Stimulated activated CD8-positive, alpha-beta memory T cell treated with anti-CD3 and anti-CD28 coated beads, Interleukin-4, amount 100 ng/mL, for 4 hours (primary cell): Measurements from ENCODE around the gene FBXW11.
"Not testable (repeated sequence)": the region's sequence is repeated elsewhere in the genome, so short reads cannot be mapped to it uniquely, and the experiment has no call there.

Experiments
- DNase-seq, 2 donors: peaks; one replicate each; pipeline ENCODE4 v3.0.0-alpha.2; 2020; ENCODE audit warnings: low read depth in 2 of 2, low spot score in 1 of 2

FBXW11 gene

DNA sequence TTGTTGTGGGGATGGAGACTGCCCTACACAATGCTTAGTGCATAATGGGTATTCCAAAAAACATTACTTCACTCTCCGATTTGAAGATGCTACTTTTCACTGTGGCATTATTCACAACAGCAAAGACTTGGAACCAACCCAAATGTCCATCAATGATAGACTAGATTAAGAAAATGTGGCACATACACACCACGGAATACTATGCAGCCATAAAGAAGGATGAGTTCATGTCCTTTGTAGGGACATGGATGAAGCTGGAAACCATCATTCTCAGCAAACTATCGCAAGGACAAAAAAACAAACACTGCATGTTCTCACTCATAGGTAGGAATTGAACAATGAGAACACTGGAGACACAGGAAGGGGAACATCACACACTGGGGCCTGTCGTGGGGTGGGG, 90.7 kb downstream of the FBXW11 start:
- DNase-seq = not testable (repeated sequence)

DNA sequence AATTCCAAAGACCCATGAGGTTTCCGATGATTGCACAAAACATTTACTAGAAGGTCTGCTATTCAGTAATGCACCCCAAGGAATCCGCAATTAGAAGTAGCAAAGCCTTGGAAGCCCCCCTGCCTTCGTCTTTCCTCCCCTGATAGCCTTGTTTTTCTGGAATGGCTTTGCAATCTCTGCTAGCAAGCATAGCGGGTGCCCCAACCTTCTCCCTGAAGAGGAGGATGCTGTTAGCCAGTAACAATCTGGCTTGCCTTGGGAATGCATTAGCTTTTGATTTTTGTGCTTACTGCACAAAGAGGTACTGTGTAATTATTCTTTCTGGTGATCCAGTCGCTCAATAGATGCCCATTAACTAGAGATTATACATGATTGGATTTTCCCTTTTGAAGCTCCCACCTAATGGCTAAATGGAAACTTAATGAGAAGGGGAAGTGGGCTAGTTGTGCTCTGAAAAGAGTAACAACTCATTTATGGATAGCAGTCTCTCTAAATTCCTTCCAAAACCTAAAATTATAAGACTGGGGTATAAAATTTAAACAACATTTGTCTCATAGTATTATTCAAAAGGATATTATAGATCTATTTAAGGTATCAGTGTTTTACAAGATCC, 91.6 kb downstream of the FBXW11 start:
- DNase-seq = no peak

DNA sequence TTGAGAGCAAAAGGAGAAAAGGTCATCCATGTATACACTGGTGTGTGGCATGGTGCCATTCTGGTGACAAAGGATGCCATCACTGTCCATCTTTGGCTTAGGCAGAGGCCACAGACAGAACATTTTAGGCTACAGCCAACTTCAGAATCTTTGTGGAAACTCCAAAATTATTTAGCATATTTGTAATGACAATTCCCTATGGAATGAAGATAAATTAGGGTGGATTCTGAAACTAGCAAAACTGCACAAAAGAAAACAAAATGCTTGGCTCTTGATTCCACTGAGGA, 92.5 kb downstream of the FBXW11 start:
- no peak for DNase-seq

DNA sequence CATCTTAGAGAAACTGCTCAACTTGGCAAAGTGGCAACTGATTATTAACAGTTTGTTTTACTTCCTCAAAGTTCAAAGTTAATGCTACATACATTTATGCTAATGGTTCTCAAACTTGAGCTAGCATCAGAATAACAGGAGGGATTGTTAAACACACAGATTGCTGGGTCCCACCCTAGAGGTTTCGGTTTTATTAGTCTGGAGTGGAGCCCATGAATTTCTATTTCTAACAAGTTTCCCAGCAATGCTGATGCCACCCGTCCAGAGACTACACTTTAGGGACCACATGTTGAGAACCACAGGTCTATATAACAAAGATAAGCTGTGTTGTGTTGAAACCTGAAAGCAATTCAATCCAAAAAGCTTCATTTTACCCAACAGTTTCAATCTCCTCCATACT, 95.3 kb downstream of the FBXW11 start:
- no peak for DNase-seq

DNA sequence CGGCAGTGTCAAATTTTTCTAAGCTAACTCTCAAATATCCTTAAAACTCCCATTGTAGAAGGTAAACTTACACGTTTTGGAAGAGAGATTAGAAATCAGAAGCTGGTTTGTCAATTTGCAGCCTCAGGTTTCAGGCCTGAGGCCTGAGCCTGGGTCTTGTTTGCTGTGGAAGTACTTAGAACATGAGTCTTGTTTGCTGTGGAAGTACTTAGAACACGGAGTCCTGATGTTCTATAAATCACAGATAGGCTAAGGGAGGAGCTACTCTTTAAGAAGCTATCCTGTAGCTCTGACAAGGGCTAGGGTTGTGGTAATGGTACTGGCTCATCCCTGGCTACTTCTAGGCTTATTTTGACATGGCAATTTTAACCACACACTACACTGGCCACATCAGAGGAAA, 97.8 kb downstream of the FBXW11 start:
- no peak for DNase-seq

DNA sequence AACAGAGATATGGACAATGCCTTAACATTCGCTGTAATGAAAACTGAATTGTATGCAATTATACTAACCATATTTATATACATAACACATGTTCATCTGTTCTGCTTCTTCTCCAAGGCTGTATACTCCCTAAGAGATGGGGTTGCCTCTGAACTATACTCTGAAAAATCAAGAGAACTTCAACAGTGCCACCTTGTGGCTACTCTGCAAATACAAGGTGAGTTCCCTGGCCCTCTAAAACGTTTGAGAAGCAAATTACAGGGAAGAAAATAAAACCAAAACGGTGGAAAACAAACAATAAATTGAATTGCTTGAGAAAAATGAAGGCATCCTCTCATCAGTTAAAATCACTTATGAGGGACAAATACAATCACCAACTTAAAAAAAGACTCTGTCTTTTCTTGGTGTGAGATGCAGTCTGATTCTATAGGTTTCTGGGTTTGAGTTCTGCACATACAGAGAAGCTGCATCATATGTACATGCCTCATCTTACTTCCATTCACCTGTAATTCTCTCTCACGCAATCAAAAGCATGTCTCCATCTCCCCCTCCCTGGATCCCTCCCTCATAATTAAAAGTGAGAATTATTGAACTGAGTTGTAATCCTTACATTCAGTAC, 98.6 kb downstream of the FBXW11 start:
- DNase-seq = peak in 1 of 2 donors; percentile 13

DNA sequence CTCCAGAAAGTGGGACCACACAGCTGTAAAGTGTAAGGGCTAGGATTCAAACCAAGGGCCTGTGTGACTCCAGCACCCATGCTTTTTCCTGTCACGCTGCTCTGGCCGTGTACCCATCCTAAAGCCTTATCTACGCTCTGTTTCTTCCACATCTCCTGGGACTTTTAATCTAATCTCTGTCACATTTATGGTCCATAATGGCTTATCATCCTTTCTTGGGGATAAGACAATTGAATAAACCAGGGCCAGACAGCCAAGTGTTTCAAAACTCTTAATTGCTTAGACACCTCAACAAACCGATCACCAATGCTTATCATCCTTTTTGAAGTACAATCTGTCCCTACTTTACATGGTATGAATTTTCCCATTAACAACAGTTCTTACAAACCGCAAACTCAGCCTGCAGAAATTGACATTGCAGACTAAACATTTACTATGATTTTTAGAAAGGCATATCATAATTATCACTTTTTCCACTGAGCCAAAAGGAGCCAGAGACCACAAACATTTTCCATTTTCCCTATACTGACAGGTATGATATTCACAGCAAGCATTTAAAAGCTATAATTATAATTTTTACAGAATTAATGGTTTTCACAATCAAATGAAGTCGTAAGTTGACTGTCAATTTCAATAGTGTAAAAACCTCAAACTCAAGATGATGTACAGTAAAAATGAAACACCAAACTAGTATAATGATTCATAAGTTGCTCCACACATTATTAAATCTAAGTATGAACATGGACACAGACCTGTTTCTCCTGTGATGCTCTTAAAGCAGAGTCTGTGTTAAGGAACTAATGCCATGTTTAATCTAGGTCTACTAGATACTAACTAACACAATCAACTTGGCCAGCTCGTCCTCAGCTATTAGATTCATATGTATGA, 99.5 kb downstream of the FBXW11 start:
- no peak for DNase-seq

DNA sequence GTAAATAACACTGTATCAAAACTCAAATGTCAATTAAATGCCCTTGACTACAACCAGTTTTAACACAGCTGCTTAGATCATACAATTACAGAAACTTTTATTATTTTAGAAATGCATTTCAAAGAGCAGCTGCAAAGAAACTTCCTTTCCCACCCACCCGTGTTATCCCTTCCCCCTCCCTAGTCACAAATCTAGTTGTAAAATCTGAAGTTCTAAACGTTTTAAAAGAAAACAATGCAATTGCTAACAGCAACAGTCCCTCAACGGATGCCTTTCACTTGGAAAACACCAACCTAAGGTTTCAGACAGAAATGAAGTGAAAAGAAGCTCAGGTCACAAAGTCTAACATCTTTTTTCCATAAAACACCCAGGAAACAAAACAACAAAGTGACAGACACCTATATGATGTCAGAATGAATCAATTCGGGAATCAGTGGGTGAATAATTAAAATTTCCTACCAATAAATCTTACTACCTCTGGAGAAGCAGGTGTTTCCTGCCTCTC, 100.3 kb downstream of the FBXW11 start:
- DNase-seq = no peak

DNA sequence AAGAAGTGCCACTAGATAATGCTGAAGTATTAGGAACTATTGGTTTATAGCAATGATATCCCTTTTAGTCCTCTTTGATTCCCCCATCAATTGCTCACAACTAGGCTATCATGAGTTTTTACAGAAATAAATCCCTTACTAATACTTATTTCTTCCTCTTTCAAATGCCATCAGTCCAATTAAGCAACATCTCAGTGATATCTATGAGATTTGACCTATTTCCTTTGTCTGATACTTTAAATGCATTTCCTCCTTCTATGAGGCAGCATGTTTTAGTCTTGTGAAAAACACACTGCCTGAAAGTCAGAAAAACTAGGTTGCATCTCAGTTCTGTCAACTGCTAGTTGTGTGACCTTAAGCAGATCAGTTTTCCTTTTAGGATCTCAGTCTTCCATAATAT, 101.6 kb downstream of the FBXW11 start:
- DNase-seq = no peak

DNA sequence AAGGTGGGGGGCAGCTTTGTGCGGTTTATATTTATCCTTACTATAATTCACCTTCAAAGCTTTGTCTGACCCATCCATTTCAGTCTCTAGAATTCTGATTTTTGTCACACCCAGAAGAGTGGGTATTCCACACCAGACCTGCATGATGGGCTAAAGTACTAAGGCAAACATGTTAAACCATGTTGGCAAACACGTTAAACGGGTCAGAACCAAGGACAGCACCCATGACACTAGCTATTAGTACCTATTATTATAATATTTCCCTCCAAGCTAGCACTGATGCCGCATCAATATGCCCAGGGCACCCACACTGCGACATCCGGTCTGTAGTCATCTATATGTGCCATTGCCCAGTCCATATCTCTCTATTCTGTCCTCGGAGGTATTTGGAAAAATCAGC, 104.7 kb downstream of the FBXW11 start:
- no peak for DNase-seq

DNA sequence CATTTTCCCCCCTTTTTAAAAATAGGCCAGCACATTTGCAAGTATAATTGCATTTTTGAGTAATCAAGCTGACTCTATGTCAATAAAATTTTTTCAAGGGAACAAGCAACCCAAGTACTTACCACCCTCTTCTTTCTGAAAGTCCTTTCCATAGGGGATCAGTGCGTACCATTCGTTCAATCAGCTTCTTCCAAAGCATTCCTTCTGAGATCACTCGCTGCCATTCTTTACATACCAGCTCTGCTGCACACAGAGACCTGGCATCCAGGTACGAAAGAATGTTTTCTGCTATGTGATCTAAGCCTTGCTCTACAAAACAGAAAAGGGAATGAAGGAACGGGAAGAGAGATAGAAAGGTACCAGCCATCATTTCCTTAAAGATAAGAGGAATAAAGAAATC, 106.6 kb downstream of the FBXW11 start:
- no peak for DNase-seq

DNA sequence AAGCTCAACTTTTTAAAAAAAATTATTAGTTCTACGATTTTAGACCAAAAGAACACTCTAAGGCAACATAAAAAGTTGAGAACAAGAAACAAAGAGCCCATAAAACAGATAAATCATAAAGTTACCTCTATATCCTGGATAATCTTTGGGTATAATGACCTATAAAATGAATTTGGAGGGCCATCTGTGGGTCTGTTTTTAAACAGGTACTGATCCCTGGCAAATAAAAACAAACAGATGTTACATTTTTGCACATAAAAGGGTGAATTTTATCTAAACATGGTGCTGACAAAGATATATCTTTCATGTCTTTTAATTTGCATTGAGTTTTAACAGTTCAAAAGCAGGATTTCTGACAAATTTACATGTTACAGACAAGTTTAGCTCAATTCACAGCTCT, 107.6 kb downstream of the FBXW11 start:
- DNase-seq = no peak

DNA sequence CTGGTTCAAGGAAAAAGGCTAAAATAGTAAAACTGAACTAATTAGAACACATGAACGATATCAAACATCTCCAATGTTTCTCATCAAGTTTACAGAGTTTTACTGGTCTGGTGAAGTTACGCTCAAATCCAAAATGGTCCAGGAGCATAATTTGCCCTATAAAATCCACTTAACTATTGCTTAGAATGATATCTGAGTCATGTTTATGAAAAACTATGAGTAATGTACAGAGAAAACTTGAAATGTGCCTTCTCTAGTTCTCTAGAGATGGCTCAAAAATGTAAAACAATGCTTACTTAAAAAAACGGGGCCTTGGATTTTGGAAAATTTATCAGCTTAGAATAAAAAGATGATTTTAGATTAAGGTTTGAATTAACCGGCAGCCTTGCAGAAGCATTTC, 108.1 kb downstream of the FBXW11 start:
- DNase-seq = no peak

DNA sequence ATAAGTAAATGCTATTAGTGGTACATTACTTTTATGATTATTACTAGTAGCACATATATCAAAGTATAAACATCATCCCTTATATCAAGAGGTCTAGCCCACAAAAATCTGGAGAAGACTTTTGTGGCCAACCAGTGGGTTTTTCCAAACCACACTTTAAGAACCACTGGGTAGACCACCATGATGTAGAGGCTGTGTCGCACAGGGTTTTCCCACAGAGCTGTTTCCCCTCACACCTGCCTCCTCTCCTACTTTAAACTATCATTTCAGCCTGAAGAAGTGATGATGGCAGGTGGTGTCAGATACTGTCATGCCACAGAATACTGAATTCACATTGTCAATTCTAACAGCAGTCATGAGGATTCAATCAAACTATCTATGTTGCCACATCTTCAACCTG, 109.2 kb downstream of the FBXW11 start:
- DNase-seq = no peak

DNA sequence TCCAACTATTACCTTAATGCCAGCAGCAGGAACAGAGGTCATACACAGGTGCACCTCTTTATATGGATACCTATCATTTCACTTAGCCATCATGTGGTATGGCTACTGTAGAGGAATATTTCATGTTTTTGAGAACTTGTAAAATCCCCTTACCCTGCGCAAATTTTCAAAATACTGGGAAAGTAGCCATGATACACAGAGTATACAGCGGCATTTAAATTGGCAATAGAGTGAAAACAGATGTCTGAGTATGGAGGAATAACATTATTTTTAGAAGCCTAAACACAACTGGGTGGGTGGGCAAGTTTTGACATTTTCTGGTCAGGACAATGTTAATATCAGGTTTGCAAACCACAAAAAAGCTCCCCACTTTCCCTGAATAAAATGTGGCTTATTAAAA, 111.4 kb downstream of the FBXW11 start:
- no peak for DNase-seq

DNA sequence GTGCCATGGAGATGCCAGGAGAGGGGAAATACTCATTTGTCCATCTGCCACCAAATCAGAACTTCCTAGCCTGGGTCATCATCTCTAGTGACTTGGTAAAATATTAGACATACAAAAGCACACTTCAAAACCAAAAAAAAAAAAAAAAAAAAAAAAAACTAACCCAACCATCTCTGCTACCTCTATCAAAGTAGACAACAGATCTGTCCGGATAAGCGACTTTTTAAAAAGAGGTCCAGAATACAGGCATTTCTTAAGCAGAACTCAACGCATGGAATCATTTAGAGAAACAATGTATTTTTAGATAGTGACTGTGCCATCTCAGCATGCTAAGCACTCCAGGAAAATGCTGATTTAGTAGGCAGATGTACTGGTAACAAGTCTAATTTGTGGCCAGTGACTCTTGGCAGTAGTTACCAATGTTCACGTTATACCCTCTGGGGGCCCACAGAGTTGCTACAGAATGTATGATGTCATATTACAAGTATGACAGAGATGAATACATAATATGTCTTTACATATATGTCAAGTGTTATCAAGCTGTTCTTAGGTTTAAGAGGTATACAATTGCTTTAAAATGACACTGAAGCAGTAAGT, 113.0 kb downstream of the FBXW11 start:
- no peak for DNase-seq

DNA sequence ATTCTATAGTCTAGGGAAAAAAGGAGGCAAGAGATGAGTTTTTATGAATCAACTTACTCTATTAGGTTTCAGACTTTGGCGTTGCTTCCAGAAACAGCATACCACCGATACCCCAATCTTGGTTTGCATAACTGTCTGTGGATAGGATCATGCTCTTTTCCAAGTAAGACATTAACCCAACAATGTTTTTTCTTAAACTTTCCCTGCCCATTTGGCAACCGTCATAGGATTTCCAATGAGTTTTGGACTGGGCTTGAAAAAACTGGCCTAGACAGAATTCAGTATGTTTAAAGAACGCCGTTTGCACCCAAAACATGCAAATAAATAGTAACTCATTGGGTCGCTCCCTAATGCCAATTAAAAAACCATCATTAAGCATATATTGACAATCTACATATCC, 114.8 kb downstream of the FBXW11 start:
- DNase-seq = no peak

DNA sequence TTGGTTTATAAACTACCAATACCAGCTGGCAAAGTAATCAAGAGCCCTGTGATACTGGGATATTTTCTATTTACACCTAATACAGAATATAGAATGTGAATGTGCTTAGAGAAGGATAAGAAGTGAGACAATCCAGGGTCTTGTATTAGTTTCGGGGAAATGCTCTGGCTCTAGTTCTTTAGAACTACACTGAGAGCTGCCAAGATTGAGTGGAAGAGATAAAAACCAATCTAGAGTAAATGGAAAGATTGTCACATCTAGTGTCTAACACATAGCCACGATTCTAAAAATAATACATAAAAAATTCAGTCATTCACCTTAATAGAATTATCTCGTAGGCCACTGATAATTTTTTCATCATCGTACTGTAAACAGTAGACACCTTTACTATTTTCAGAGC, 115.3 kb downstream of the FBXW11 start:
- DNase-seq = no peak

DNA sequence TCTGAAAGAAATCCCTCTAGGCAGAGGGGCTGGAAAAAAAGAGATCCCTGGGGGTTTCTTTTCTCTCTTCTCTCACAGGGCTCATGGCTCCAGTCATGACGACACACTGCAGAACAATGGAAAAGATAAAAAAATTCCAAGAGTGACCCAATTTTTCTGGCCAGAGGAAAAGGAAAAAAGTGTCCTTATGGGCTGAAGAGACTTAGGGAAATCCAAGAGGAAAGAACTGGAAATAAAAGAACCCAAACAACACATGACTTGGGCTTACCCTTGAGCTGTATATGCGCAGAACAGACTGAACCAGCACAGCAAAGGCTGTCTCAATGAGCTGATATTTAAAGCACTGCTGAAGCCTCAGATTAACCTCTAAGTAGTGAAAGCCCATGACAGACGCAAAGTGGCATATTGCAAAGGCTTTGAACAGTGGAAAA, 118.4 kb downstream of the FBXW11 start:
- DNase-seq = no peak

DNA sequence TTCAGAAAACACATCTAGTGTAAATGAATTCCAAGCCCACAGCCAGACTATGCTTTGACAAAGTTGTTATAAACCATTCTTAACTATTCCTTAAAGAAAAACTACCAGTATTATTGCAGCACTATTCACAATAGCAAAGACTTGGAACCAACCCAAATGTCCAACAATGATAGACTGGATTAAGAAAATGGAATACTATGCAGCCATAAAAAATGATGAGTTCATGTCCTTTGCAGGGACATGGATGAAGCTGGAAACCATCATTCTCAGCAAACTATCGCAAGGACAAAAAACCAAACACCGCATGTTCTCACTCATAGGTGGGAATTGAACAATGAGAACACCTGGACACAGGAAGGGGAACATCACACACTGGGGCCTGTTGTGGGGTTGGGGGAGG, 120.4 kb downstream of the FBXW11 start:
- not testable (repeated sequence) for DNase-seq

DNA sequence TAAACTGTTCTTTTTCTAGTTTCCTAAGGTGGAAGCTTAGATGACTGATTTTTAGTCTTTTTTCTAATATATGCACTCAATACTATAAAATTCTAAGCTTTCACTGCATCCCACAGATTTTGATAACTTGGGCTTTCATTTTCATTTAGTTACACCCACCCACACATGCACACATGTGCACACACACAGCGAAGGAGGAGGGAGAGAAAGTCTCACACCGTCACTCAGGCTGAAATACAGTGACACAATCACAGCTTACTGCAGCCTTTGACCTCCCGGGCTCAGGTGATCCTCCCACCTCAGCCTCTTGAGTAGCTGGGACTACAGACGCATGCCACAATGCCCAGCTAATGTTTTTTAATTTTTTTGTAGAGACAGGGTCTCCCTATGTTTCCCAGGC, 124.3 kb downstream of the FBXW11 start:
- no peak for DNase-seq

DNA sequence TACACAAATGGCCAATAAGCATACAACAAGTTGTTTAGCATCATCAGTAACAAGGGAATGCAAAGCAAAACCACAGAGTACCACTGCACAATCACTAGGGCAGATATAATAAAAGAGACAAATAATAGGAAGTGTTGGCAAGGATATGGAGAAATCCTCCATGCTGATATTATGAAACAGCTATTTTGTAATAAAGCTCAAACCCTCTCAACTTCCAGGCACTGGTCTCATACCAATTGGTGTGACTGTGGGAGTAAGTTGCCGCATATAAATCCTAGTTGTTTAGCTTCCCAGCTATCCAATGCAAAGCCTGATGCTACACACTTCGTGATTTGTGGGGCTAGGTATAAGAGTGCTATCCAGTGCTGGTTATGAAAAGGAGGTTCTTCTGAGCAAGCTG, 132.2 kb downstream of the FBXW11 start:
- DNase-seq = no peak
